K562 (cell line): ENCODE results near the gene ESAM. TPM values are rescaled to one million over a fixed set of nuclear protein-coding genes. Genes with fewer than 3 reads are reported as not detected.
A peak's percentile ranks its signal among the peaks of the same experiment; 100 is the strongest.

ENCODE experiments used
- ATAC-seq: fragments of 200-7000 bp; cut with Tn5 transposase; 3 replicates; pipeline ENCODE4 v1.9.1; 2020; ENCODE audit warnings: moderate library complexity
- BruUV-seq: library from RNA; stranded (reverse); fragments of 400-500 nt; replicated peaks from 2 replicates; lab custom pipeline; 2021; lab: Mats Ljungman, UMichigan
- CTCF ChIA-PET: fragments of 300-600 bp; formaldehyde crosslinking; extraction: SDS; loops from one replicate; lab custom pipeline; 2021; ENCODE audit warnings: low intra/inter-chr PET ratio; lab: Yijun Ruan, JAX
- POLR2A ChIA-PET: fragments of 300-600, 350-650 bp; sonication (Branson Sonifier 250); formaldehyde crosslinking; extraction: SDS; loops from one replicate; lab custom pipeline; 2021; ENCODE audit warnings: antibody characterized with exemption, inconsistent platforms; lab: Yijun Ruan, JAX
- DNase-seq, 4 experiments: peaks; one replicate each; pipeline versions ENCODE4 v3.0.0 to v3.0.0-alpha.2; 2011 to 2018; ENCODE audit warnings: low spot score in 3 of 4, mixed read lengths in 3 of 4; ENCODE audit errors: extremely low read depth in 1 of 4
- FAIRE-seq: peaks from 2 replicates; lab custom pipeline; 2011; peaks lifted over from hg19 to GRCh38; lab: Jason Lieb, UNC
- H2AFZ ChIP-seq: 2 replicates; pipeline ENCODE4 v1.6.0; 2011; ENCODE audit warnings: low read depth, low read length, control low read depth, inconsistent platforms
- H3K27ac ChIP-seq: fragments of 200-600 bp; 3 replicates; pipeline ENCODE4 v1.8.0; 2011; ENCODE audit warnings: low read depth, mild to moderate bottlenecking, control low read depth, inconsistent platforms, low read length, moderate library complexity, mixed read lengths; ENCODE audit errors: extremely low read depth
- H3K27me3 ChIP-seq, 2 experiments: fragments of 300-600 bp in 1 of 2; 2 replicates in 1 of 2; 3 replicates in 1 of 2; pipeline versions ENCODE4 v1.6.0 to v1.8.0; 2011; ENCODE audit warnings: inconsistent platforms in 2 of 2, low read length in 2 of 2, mild to moderate bottlenecking in 1 of 2, mixed read lengths in 1 of 2, moderate library complexity in 1 of 2; ENCODE audit not compliant: control insufficient read depth in 2 of 2, insufficient read depth in 2 of 2
- H3K36me3 ChIP-seq: fragments of 300-600 bp; 3 replicates; pipeline ENCODE4 v1.8.0; 2011; ENCODE audit warnings: mild to moderate bottlenecking, low read length, inconsistent platforms; ENCODE audit not compliant: control insufficient read depth, insufficient read depth
- H3K4me1 ChIP-seq, 2 experiments: fragments of 200-600 bp in 1 of 2; replicated peaks in 1 of 2; 2 replicates in 1 of 2; 3 replicates in 1 of 2; pipeline versions ENCODE4 v1.5.1 to v1.8.0; 2011; ENCODE audit warnings: inconsistent platforms in 2 of 2, low read length in 2 of 2, mild to moderate bottlenecking in 1 of 2, mixed read lengths in 1 of 2, moderate library complexity in 1 of 2; ENCODE audit not compliant: control insufficient read depth in 2 of 2, insufficient read depth in 2 of 2
- H3K4me2 ChIP-seq: 2 replicates; pipeline ENCODE4 v1.6.1; 2011; ENCODE audit warnings: low read length, control low read depth, inconsistent platforms, mixed read lengths; ENCODE audit not compliant: insufficient read depth
- H3K4me3 ChIP-seq: fragments of 200-600 bp; sonication (generic), shearing (Covaris generic); 2 replicates; pipeline ENCODE4 v1.5.1; 2016; ENCODE audit warnings: control low read depth, inconsistent platforms
- H3K79me2 ChIP-seq: fragments of 200-600 bp; 3 replicates; pipeline ENCODE4 v1.8.0; 2011; ENCODE audit warnings: low read length, inconsistent platforms; ENCODE audit not compliant: control insufficient read depth, insufficient read depth
- H3K9ac ChIP-seq, 2 experiments: 2 replicates each; pipeline versions ENCODE4 v1.6.0 to v1.6.1; 2011; ENCODE audit warnings: low read depth in 2 of 2, low read length in 2 of 2, control low read depth in 1 of 2, inconsistent platforms in 1 of 2, mild to moderate bottlenecking in 1 of 2, mixed read lengths in 1 of 2; ENCODE audit not compliant: insufficient read depth in 1 of 2
- H3K9me1 ChIP-seq: one replicate; pipeline ENCODE4 v1.6.0; 2011; ENCODE audit warnings: inconsistent platforms, mild to moderate bottlenecking, low read length, moderate library complexity; ENCODE audit not compliant: control insufficient read depth, insufficient read depth
- H3K9me3 ChIP-seq: replicated peaks from 2 replicates; pipeline ENCODE4 v1.5.1; 2011; ENCODE audit warnings: low read depth, low read length, inconsistent platforms; ENCODE audit not compliant: control insufficient read depth, insufficient read depth
- H4K20me1 ChIP-seq: replicated peaks from 2 replicates; pipeline ENCODE4 v1.6.1; 2011; ENCODE audit warnings: low read length, inconsistent platforms, mixed read lengths; ENCODE audit not compliant: control insufficient read depth, insufficient read depth
- FOXK2 ChIP-seq, 2 experiments: fragments of 450-650 bp; IDR thresholded peaks in 1 of 2; conservative IDR thresholded peaks in 1 of 2; 2 replicates each; pipeline ENCODE4 v1.6.1; 2016; ENCODE audit warnings: low read depth in 2 of 2, mild to moderate bottlenecking in 1 of 2
- FOXM1 ChIP-seq, 2 experiments: fragments of 450-650 bp in 1 of 2; sonication (generic) in 1 of 2; formaldehyde crosslinking in 1 of 2; IDR thresholded peaks; 2 replicates each; pipeline versions ENCODE4 v1.6.1 to v1.9.0; 2017 to 2022; ENCODE audit warnings: low read depth in 2 of 2, mild to moderate bottlenecking in 2 of 2, missing genetic modification reagents in 1 of 2, moderate library complexity in 1 of 2
- ILF3 ChIP-seq: fragments of 450-650 bp; IDR thresholded peaks from 2 replicates; pipeline ENCODE4 v1.6.1; 2018; ENCODE audit warnings: antibody characterized with exemption, mild to moderate bottlenecking, moderate library complexity, borderline replicate concordance
- MAFG ChIP-seq: fragments of 450-650 bp; conservative IDR thresholded peaks from 2 replicates; pipeline ENCODE4 v1.6.1; 2016; ENCODE audit warnings: missing genetic modification characterization, missing compliant biosample characterization
- NFIC ChIP-seq: fragments of 450-650 bp; IDR thresholded peaks from 2 replicates; pipeline ENCODE4 v1.6.1; 2017; ENCODE audit warnings: mild to moderate bottlenecking, inconsistent platforms
- THRA ChIP-seq: fragments of 450-650 bp; IDR thresholded peaks from 2 replicates; pipeline ENCODE4 v1.6.1; 2017; ENCODE audit warnings: mild to moderate bottlenecking, moderate library complexity
- ZKSCAN3 ChIP-seq: fragments of 250-450 bp; sonication (Bioruptor Pico); IDR thresholded peaks from 2 replicates; pipeline ENCODE4 v1.4.0; 2020
- whole genome bisulfite sequencing: fragments of 100-300 bp; shearing (Covaris generic); methylation state at CpG from one replicate; pipeline ENCODE4 v1.1.6; 2016; ENCODE audit warnings: low coverage, mixed read lengths; ENCODE audit not compliant: insufficient coverage; ENCODE audit errors: missing lambda C conversion rate; 5-methylcytosine and 5-hydroxymethylcytosine counted together
- in situ Hi-C: fragments of 300-500 bp; cut with MboI; formaldehyde crosslinking; loops from 4 replicates; pipeline ENCODE4 v1.15.0; 2018; ENCODE audit warnings: inconsistent platforms, mixed read lengths
- intact Hi-C: fragments of 100-400 bp; cut with micrococcal nuclease; formaldehyde crosslinking; loops from 2 replicates; pipeline ENCODE4 v1.14.2; 2022
- polyA plus RNA-seq, 8 experiments: library from polyadenylated mRNA; depleted of rRNA in 4 of 8; stranded (reverse) in 5 of 8; unstranded in 3 of 8; fragments of >200 nt; fragmentation: Nextera tagmentation in 2 of 8; fragmentation: Illumina TruSeq in 1 of 8; extraction: Ambion mirVana in 2 of 8; extraction: Trizol in 1 of 8; gene quantifications; 2 replicates each; pipeline versions ENCODE4 v1.2.1 to v1.2.3, GENCODE V29; 2011 to 2014; ENCODE audit warnings: inconsistent platforms in 1 of 8, missing spikeins in 1 of 8
- total RNA-seq, 7 experiments: library from RNA; depleted of rRNA in 6 of 7; stranded (reverse); fragments of >200 nt in 6 of 7; fragmentation: Illumina TruSeq in 2 of 7; extraction: Trizol in 2 of 7; gene quantifications; 2 replicates each; pipeline versions ENCODE4 v1.2.1 to v1.2.3, GENCODE V29; 2011 to 2021; ENCODE audit warnings: low replicate concordance in 1 of 7

Gene ESAM
- total and polyA plus RNA-seq, 9 of the 15 experiments (the other 6 are each of a cell fraction or from before 2014, with no cell fraction given): 0.06 to 1.5 (median 0.22) TPM

DNA sequence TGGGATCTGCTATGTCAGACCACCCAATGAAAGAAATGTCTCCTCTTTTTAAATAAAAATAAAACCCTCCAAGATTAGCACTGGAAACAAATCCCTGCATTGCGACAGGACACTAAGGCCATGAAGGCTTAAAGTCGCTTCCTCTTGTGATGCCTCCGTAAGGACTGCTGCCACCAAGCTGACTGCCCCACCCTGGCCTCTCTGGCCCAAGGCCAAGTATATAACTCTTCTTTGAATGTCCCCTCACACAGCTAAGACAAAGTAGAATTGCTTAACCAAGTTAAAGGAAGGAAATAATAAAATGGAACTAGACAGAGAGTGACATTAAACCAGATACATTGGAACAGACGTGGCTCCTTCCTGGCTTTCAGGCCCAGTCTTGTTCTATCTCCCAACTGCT, 29.9 kb downstream of the ESAM start:
- Histone ChIP-seq H3K36me3 (no peaks in the 10 kb centered on the region), H3K9me3 (no peaks in the 10 kb centered on the region), H3K4me1 (no peaks in the 10 kb centered on the region; a peak in 1 of 5 replicates), H2AFZ (no peak overlapping the region), H3K27ac (no peak overlapping the region), H3K4me3 (no peak overlapping the region), H3K79me2 (no peaks in the 10 kb centered on the region), H3K9ac (no peak overlapping the region), H3K4me2 (no peak overlapping the region), H3K9me1 (no peaks in the 10 kb centered on the region), H3K27me3 (peaks cover 11 to 18% of the 10 kb centered on the region in 2 experiments), H4K20me1 (no peaks in the 10 kb centered on the region)
- CTCF ChIA-PET: no interaction called here
- no peak for FAIRE-seq
- in situ Hi-C loops: no loop called here
- no TSS peak for BruUV-seq
- ATAC-seq: no peak
- intact Hi-C loops: no loop called here
- no peak for DNase-seq
- POLR2A ChIA-PET: no interaction called here
- TF ChIP-seq ILF3 (no peak), MAFG (tag) (no peak), FOXK2 (conservative IDR thresholded peaks at IDR 0.05 in 1 of 2, IDR thresholded peaks at IDR 0.05 in 1 of 2; ENCODE audit: low read depth in 2 of 2) (no peak), ZKSCAN3 (no peak), NFIC (peak; percentile 70), THRA (no peak), FOXM1 (IDR thresholded peaks at IDR 0.05; ENCODE audit: low read depth) (no peak), FOXM1 (CRISPR knock-in tag; IDR thresholded peaks at IDR 0.05; ENCODE audit: low read depth) (no peak)
- 4% methylated on average over 4 of the region's 4 CpGs for WGBS
